Tibial nerve (tissue), 3 donors: ENCODE data around the gene SNCG.
"Not testable (repeated sequence)": the region's sequence is repeated elsewhere in the genome, so short reads cannot be mapped to it uniquely, and the experiment has no call there.

Experiments
- POLR2A ChIP-seq, 2 donors: fragments of 450-650 bp; IDR thresholded peaks; one replicate each; pipeline ENCODE4 v1.6.1; 2017; ENCODE audit warnings: antibody characterized with exemption in 2 of 2, mild to moderate bottlenecking in 2 of 2, moderate library complexity in 2 of 2
- TF ChIP-seq, protein P1 (sequence below), 5 experiments: fragments of 200-600 bp in 3 of 5; fragments of 450-650 bp in 2 of 5; sonication (generic) in 3 of 5; IDR thresholded peaks; one replicate each; pipeline ENCODE4 v1.5.1; 2016 to 2019; ENCODE audit warnings: antibody characterized with exemption in 5 of 5, mild to moderate bottlenecking in 3 of 5, moderate library complexity in 2 of 5

DNA sequence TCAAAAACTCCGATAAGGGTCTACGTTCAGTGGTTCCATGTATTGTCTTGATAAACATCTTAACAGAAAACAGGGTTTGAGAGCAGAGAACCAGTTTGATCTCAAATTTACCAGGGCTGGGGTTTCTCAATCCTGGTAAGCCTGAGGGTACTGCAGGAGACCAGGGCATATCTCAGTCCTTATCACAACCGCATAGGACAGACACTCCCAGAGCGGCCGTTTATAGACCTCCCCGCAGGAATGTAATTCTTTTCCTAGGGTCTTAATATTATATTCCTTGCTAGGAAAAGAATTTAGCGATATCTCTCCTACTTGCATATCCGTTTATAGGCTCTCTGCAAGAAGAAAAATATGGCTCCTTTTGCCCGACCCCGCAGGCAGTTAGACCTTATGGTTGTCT, 5.7 kb upstream of the SNCG start:
- TF ChIP-seq, protein P1, sequence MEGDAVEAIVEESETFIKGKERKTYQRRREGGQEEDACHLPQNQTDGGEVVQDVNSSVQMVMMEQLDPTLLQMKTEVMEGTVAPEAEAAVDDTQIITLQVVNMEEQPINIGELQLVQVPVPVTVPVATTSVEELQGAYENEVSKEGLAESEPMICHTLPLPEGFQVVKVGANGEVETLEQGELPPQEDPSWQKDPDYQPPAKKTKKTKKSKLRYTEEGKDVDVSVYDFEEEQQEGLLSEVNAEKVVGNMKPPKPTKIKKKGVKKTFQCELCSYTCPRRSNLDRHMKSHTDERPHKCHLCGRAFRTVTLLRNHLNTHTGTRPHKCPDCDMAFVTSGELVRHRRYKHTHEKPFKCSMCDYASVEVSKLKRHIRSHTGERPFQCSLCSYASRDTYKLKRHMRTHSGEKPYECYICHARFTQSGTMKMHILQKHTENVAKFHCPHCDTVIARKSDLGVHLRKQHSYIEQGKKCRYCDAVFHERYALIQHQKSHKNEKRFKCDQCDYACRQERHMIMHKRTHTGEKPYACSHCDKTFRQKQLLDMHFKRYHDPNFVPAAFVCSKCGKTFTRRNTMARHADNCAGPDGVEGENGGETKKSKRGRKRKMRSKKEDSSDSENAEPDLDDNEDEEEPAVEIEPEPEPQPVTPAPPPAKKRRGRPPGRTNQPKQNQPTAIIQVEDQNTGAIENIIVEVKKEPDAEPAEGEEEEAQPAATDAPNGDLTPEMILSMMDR (IDR thresholded peaks at IDR 0.05) = not testable (repeated sequence)
- TF ChIP-seq POLR2A (IDR thresholded peaks at IDR 0.05) = not testable (repeated sequence)
